ENCODE data around the gene SYCP2L. TPM values are rescaled to one million over a fixed set of nuclear protein-coding genes. Genes with fewer than 3 reads are reported as not detected.
"Not testable (repeated sequence)": the region's sequence is repeated elsewhere in the genome, so short reads cannot be mapped to it uniquely, and the experiment has no call there.

The SYCP2L gene
- total RNA-seq, 1 donor from 2014 or later = 6.4 TPM

DNA sequence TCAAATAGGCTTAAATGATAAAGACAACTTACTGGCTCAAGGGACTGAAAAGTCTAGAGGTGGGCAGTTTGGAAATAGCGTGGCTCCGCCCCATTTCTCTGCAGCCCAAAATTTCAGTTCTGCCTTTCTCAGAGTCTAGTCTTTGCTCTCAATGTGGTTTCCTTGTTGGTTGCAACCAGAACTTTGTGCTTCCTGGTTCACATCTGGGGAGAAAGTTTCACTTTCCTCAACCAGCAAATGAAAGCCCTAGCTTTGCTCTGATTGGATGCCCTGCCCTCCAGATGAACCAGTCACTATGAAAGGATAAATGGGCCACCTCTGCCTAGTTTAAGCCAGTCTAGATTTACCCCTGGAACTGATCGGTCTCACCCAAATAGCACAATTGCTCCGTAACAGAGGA lies 14.9 kb downstream of the SYCP2L start:
- H3K4me3 Mint-ChIP-seq (ENCODE audit: unreplicated experiment) = no peak overlapping the region
- no peak overlapping the region for H3K4me3 ChIP-seq (ENCODE audit: insufficient read depth, low read depth, low read length)
- no peaks in the 10 kb centered on the region for H3K36me3 ChIP-seq (ENCODE audit: insufficient read depth, low read length)
- no peaks in the 10 kb centered on the region for H3K9me3 ChIP-seq (ENCODE audit: insufficient read depth, low read depth, low read length)
- no peaks in the 10 kb centered on the region for H3K27me3 Mint-ChIP-seq (ENCODE audit: low read depth, unreplicated experiment)
- no peak overlapping the region for H3K27ac ChIP-seq (ENCODE audit: low read depth, low read length)
- no peaks in the 10 kb centered on the region for H3K4me1 Mint-ChIP-seq (ENCODE audit: low read depth, unreplicated experiment)
- no peaks in the 10 kb centered on the region for H4K20me1 ChIP-seq (ENCODE audit: insufficient read depth, low read length)
- H3K79me2 ChIP-seq (ENCODE audit: insufficient read depth, low read length) = no peaks in the 10 kb centered on the region
- H3K4me1 ChIP-seq (ENCODE audit: insufficient read depth, low read length) = no peaks in the 10 kb centered on the region
- no peak overlapping the region for H2AFZ ChIP-seq (ENCODE audit: low read depth, low read length)
- H3K9me3 Mint-ChIP-seq (ENCODE audit: unreplicated experiment) = peaks cover 2% of the 10 kb centered on the region
- no peak overlapping the region for H3K27ac Mint-ChIP-seq (ENCODE audit: unreplicated experiment)
- H3K36me3 Mint-ChIP-seq (ENCODE audit: low read depth, unreplicated experiment) = peaks cover 5% of the 10 kb centered on the region
- H3K9ac ChIP-seq (ENCODE audit: low read length) = no peak overlapping the region
- no peaks in the 10 kb centered on the region for H3K27me3 ChIP-seq (ENCODE audit: insufficient read depth, low read length)
- DNase-seq (ENCODE audit: low read depth) = no peak
- H3K4me2 ChIP-seq (ENCODE audit: low read length) = no peak overlapping the region
- TF ChIP-seq, protein P1, sequence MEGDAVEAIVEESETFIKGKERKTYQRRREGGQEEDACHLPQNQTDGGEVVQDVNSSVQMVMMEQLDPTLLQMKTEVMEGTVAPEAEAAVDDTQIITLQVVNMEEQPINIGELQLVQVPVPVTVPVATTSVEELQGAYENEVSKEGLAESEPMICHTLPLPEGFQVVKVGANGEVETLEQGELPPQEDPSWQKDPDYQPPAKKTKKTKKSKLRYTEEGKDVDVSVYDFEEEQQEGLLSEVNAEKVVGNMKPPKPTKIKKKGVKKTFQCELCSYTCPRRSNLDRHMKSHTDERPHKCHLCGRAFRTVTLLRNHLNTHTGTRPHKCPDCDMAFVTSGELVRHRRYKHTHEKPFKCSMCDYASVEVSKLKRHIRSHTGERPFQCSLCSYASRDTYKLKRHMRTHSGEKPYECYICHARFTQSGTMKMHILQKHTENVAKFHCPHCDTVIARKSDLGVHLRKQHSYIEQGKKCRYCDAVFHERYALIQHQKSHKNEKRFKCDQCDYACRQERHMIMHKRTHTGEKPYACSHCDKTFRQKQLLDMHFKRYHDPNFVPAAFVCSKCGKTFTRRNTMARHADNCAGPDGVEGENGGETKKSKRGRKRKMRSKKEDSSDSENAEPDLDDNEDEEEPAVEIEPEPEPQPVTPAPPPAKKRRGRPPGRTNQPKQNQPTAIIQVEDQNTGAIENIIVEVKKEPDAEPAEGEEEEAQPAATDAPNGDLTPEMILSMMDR (IDR thresholded peaks at IDR 0.05; ENCODE audit: insufficient read depth, low read depth, low read length) = no peak
- no peak for TF ChIP-seq EZH2 (IDR thresholded peaks at IDR 0.05; ENCODE audit: insufficient read depth, low read length)
- FAIRE-seq = no peak

DNA sequence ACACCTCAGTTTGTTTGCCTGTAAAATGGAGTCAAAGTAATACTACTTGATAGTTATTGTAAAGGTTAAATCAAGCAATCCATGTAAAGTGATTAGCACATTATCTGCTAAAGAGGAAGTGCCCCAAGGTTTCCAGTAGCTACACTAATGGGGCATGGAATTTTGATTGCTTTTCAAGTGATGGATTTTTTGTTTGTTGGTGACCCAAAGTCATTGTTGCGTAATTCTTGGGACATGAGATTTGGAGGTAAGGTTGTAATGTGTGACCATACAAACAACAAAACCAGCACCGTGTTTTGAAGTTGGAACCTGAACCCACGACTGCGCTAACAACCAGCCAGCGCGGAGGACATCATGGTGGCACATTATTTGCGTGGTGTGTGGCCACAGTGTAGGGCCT lies 17.2 kb downstream of the SYCP2L start:
- Mint-ChIP-seq H3K4me1 (ENCODE audit: low read depth, unreplicated experiment) (no peaks in the 10 kb centered on the region), H3K27ac (ENCODE audit: unreplicated experiment) (no peak overlapping the region), H3K36me3 (ENCODE audit: low read depth, unreplicated experiment) (peaks cover 5% of the 10 kb centered on the region), H3K9me3 (ENCODE audit: unreplicated experiment) (peaks cover 2% of the 10 kb centered on the region), H3K4me3 (ENCODE audit: unreplicated experiment) (no peak overlapping the region), H3K27me3 (ENCODE audit: low read depth, unreplicated experiment) (no peaks in the 10 kb centered on the region)
- no peaks in the 10 kb centered on the region for H3K9me3 ChIP-seq (ENCODE audit: insufficient read depth, low read depth, low read length)
- H3K9ac ChIP-seq (ENCODE audit: low read length) = no peak overlapping the region
- no peak overlapping the region for H3K27ac ChIP-seq (ENCODE audit: low read depth, low read length)
- H4K20me1 ChIP-seq (ENCODE audit: insufficient read depth, low read length) = no peaks in the 10 kb centered on the region
- H3K4me3 ChIP-seq (ENCODE audit: insufficient read depth, low read depth, low read length) = no peak overlapping the region
- TF ChIP-seq, protein P1 (IDR thresholded peaks at IDR 0.05; ENCODE audit: insufficient read depth, low read depth, low read length) = no peak
- TF ChIP-seq EZH2 (IDR thresholded peaks at IDR 0.05; ENCODE audit: insufficient read depth, low read length) = no peak
- no peak for DNase-seq (ENCODE audit: low read depth)
- no peaks in the 10 kb centered on the region for H3K36me3 ChIP-seq (ENCODE audit: insufficient read depth, low read length)
- no peak overlapping the region for H2AFZ ChIP-seq (ENCODE audit: low read depth, low read length)
- no peaks in the 10 kb centered on the region for H3K4me1 ChIP-seq (ENCODE audit: insufficient read depth, low read length)
- no peaks in the 10 kb centered on the region for H3K79me2 ChIP-seq (ENCODE audit: insufficient read depth, low read length)
- H3K27me3 ChIP-seq (ENCODE audit: insufficient read depth, low read length) = no peaks in the 10 kb centered on the region
- H3K4me2 ChIP-seq (ENCODE audit: low read length) = no peak overlapping the region
- FAIRE-seq = no peak

DNA sequence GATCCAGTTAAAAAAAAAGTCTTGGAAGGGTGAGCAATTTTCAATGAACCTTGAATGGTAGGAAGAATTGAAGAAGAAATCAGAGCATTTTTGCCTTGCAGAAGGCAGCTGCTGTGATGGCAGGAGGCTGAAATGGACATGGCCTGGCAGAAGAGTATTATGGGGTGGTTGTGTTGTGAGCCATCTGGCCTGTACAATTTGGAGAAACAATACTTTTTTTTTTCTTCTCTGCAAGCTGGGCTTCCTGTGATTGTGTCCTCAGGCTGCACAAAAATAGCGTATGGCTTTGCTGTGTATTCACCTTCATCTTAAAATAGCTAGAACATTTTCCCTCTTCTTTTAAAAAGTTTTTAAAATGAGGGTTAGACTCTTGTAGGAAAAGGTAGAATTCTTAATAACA lies 21.4 kb downstream of the SYCP2L start:
- Histone ChIP-seq H4K20me1 (ENCODE audit: insufficient read depth, low read length) (no peaks in the 10 kb centered on the region), H3K27me3 (ENCODE audit: insufficient read depth, low read length) (no peaks in the 10 kb centered on the region), H3K36me3 (ENCODE audit: insufficient read depth, low read length) (no peaks in the 10 kb centered on the region), H3K9me3 (ENCODE audit: insufficient read depth, low read depth, low read length) (no peaks in the 10 kb centered on the region), H3K9ac (ENCODE audit: low read length) (no peak overlapping the region), H2AFZ (ENCODE audit: low read depth, low read length) (no peak overlapping the region), H3K4me1 (ENCODE audit: insufficient read depth, low read length) (no peaks in the 10 kb centered on the region), H3K4me2 (ENCODE audit: low read length) (no peak overlapping the region), H3K79me2 (ENCODE audit: insufficient read depth, low read length) (no peaks in the 10 kb centered on the region), H3K27ac (ENCODE audit: low read depth, low read length) (no peak overlapping the region), H3K4me3 (ENCODE audit: insufficient read depth, low read depth, low read length) (no peak overlapping the region)
- no peak overlapping the region for H3K4me3 Mint-ChIP-seq (ENCODE audit: unreplicated experiment)
- H3K9me3 Mint-ChIP-seq (ENCODE audit: unreplicated experiment) = no peaks in the 10 kb centered on the region
- H3K36me3 Mint-ChIP-seq (ENCODE audit: low read depth, unreplicated experiment) = peaks cover 8% of the 10 kb centered on the region
- FAIRE-seq (no peak), DNase-seq (ENCODE audit: low read depth) (no peak)
- H3K27me3 Mint-ChIP-seq (ENCODE audit: low read depth, unreplicated experiment) = no peaks in the 10 kb centered on the region
- TF ChIP-seq EZH2 (IDR thresholded peaks at IDR 0.05; ENCODE audit: insufficient read depth, low read length) = no peak
- TF ChIP-seq, protein P1 (IDR thresholded peaks at IDR 0.05; ENCODE audit: insufficient read depth, low read depth, low read length) = no peak
- no peaks in the 10 kb centered on the region for H3K4me1 Mint-ChIP-seq (ENCODE audit: low read depth, unreplicated experiment)
- H3K27ac Mint-ChIP-seq (ENCODE audit: unreplicated experiment) = no peak overlapping the region

DNA sequence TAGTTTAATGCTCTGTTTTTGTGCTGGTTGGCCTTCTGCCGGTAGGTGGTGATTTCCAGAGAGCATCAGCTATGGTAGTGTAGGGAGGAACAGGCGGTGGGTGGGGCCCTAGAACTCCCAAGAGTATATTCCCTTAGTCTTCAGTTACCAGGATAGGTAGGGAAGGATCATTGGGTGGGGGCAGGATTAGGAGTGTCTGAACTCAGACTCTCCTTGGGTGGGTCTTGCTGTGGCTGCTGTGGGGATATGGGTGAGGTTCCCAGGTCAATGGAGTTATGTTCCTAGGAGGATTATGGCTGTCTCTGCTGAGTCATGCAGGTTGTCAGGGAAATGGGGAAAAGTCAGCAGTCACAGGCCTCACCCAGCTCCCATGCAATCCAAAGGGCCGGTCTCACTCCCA lies 32.7 kb downstream of the SYCP2L start:
- not testable (repeated sequence) for H2AFZ ChIP-seq (ENCODE audit: low read depth, low read length); H3K4me1 ChIP-seq (ENCODE audit: insufficient read depth, low read length); H3K36me3 ChIP-seq (ENCODE audit: insufficient read depth, low read length); H3K9me3 ChIP-seq (ENCODE audit: insufficient read depth, low read depth, low read length); DNase-seq (ENCODE audit: low read depth); H3K27me3 Mint-ChIP-seq (ENCODE audit: low read depth, unreplicated experiment); FAIRE-seq; H3K79me2 ChIP-seq (ENCODE audit: insufficient read depth, low read length); H3K9ac ChIP-seq (ENCODE audit: low read length); H3K4me1 Mint-ChIP-seq (ENCODE audit: low read depth, unreplicated experiment); H3K4me3 ChIP-seq (ENCODE audit: insufficient read depth, low read depth, low read length); H3K27ac ChIP-seq (ENCODE audit: low read depth, low read length); H3K4me3 Mint-ChIP-seq (ENCODE audit: unreplicated experiment); H3K4me2 ChIP-seq (ENCODE audit: low read length); H4K20me1 ChIP-seq (ENCODE audit: insufficient read depth, low read length); H3K27me3 ChIP-seq (ENCODE audit: insufficient read depth, low read length); H3K9me3 Mint-ChIP-seq (ENCODE audit: unreplicated experiment)
- Mint-ChIP-seq H3K27ac (ENCODE audit: unreplicated experiment) (peak overlapping the region; percentile 71), H3K36me3 (ENCODE audit: low read depth, unreplicated experiment) (peaks cover 11% of the 10 kb centered on the region)
